K562 (cell line): ENCODE results near the gene ZNF785. TPM values are rescaled to one million over a fixed set of nuclear protein-coding genes. Genes with fewer than 3 reads are reported as not detected.

Experiments used
- ATAC-seq: fragments of 200-7000 bp; cut with Tn5 transposase; 3 replicates; pipeline ENCODE4 v1.9.1; 2020; ENCODE audit warnings: moderate library complexity
- BruUV-seq: library from RNA; stranded (reverse); fragments of 400-500 nt; replicated peaks from 2 replicates; lab custom pipeline; 2021; lab: Mats Ljungman, UMichigan
- CTCF ChIA-PET: fragments of 300-600 bp; formaldehyde crosslinking; extraction: SDS; loops from one replicate; lab custom pipeline; 2021; ENCODE audit warnings: low intra/inter-chr PET ratio; lab: Yijun Ruan, JAX
- POLR2A ChIA-PET: fragments of 300-600, 350-650 bp; sonication (Branson Sonifier 250); formaldehyde crosslinking; extraction: SDS; loops from one replicate; lab custom pipeline; 2021; ENCODE audit warnings: antibody characterized with exemption, inconsistent platforms; lab: Yijun Ruan, JAX
- DNase-seq, 4 experiments: peaks; one replicate each; pipeline versions ENCODE4 v3.0.0 to v3.0.0-alpha.2; 2011 to 2018; ENCODE audit warnings: low spot score in 3 of 4, mixed read lengths in 3 of 4; ENCODE audit errors: extremely low read depth in 1 of 4
- FAIRE-seq: peaks from 2 replicates; lab custom pipeline; 2011; peaks lifted over from hg19 to GRCh38; lab: Jason Lieb, UNC
- H2AFZ ChIP-seq: 2 replicates; pipeline ENCODE4 v1.6.0; 2011; ENCODE audit warnings: low read depth, low read length, control low read depth, inconsistent platforms
- H3K27ac ChIP-seq: fragments of 200-600 bp; 3 replicates; pipeline ENCODE4 v1.8.0; 2011; ENCODE audit warnings: low read depth, mild to moderate bottlenecking, control low read depth, inconsistent platforms, low read length, moderate library complexity, mixed read lengths; ENCODE audit errors: extremely low read depth
- H3K27me3 ChIP-seq, 2 experiments: fragments of 300-600 bp in 1 of 2; 2 replicates in 1 of 2; 3 replicates in 1 of 2; pipeline versions ENCODE4 v1.6.0 to v1.8.0; 2011; ENCODE audit warnings: inconsistent platforms in 2 of 2, low read length in 2 of 2, mild to moderate bottlenecking in 1 of 2, mixed read lengths in 1 of 2, moderate library complexity in 1 of 2; ENCODE audit not compliant: control insufficient read depth in 2 of 2, insufficient read depth in 2 of 2
- H3K36me3 ChIP-seq: fragments of 300-600 bp; 3 replicates; pipeline ENCODE4 v1.8.0; 2011; ENCODE audit warnings: mild to moderate bottlenecking, low read length, inconsistent platforms; ENCODE audit not compliant: control insufficient read depth, insufficient read depth
- H3K4me1 ChIP-seq, 2 experiments: fragments of 200-600 bp in 1 of 2; replicated peaks in 1 of 2; 2 replicates in 1 of 2; 3 replicates in 1 of 2; pipeline versions ENCODE4 v1.5.1 to v1.8.0; 2011; ENCODE audit warnings: inconsistent platforms in 2 of 2, low read length in 2 of 2, mild to moderate bottlenecking in 1 of 2, mixed read lengths in 1 of 2, moderate library complexity in 1 of 2; ENCODE audit not compliant: control insufficient read depth in 2 of 2, insufficient read depth in 2 of 2
- H3K4me2 ChIP-seq: 2 replicates; pipeline ENCODE4 v1.6.1; 2011; ENCODE audit warnings: low read length, control low read depth, inconsistent platforms, mixed read lengths; ENCODE audit not compliant: insufficient read depth
- H3K4me3 ChIP-seq: fragments of 200-600 bp; sonication (generic), shearing (Covaris generic); 2 replicates; pipeline ENCODE4 v1.5.1; 2016; ENCODE audit warnings: control low read depth, inconsistent platforms
- H3K79me2 ChIP-seq: fragments of 200-600 bp; 3 replicates; pipeline ENCODE4 v1.8.0; 2011; ENCODE audit warnings: low read length, inconsistent platforms; ENCODE audit not compliant: control insufficient read depth, insufficient read depth
- H3K9ac ChIP-seq, 2 experiments: 2 replicates each; pipeline versions ENCODE4 v1.6.0 to v1.6.1; 2011; ENCODE audit warnings: low read depth in 2 of 2, low read length in 2 of 2, control low read depth in 1 of 2, inconsistent platforms in 1 of 2, mild to moderate bottlenecking in 1 of 2, mixed read lengths in 1 of 2; ENCODE audit not compliant: insufficient read depth in 1 of 2
- H3K9me1 ChIP-seq: one replicate; pipeline ENCODE4 v1.6.0; 2011; ENCODE audit warnings: inconsistent platforms, mild to moderate bottlenecking, low read length, moderate library complexity; ENCODE audit not compliant: control insufficient read depth, insufficient read depth
- H3K9me3 ChIP-seq: replicated peaks from 2 replicates; pipeline ENCODE4 v1.5.1; 2011; ENCODE audit warnings: low read depth, low read length, inconsistent platforms; ENCODE audit not compliant: control insufficient read depth, insufficient read depth
- H4K20me1 ChIP-seq: replicated peaks from 2 replicates; pipeline ENCODE4 v1.6.1; 2011; ENCODE audit warnings: low read length, inconsistent platforms, mixed read lengths; ENCODE audit not compliant: control insufficient read depth, insufficient read depth
- BRD4 ChIP-seq: fragments of 200-600 bp; sonication (generic); IDR thresholded peaks from 2 replicates; pipeline ENCODE4 v1.6.1; 2017; ENCODE audit warnings: inconsistent platforms
- CREBBP ChIP-seq: IDR thresholded peaks from one replicate; pipeline ENCODE4 v1.6.1; 2012; ENCODE audit warnings: low read depth, mild to moderate bottlenecking, control low read depth, inconsistent platforms, low read length
- E2F4 ChIP-seq: sonication (generic); formaldehyde crosslinking; IDR thresholded peaks from 2 replicates; pipeline ENCODE4 v1.8.0; 2022; ENCODE audit warnings: mild to moderate bottlenecking, low read depth, missing genetic modification reagents
- ETV6 ChIP-seq, 3 experiments: fragments of 150-350 bp in 1 of 3; sonication (generic) in 1 of 3; formaldehyde crosslinking in 1 of 3; IDR thresholded peaks; 2 replicates each; pipeline versions ENCODE4 v1.6.1 to v1.8.0; 2014 to 2022; ENCODE audit warnings: borderline replicate concordance in 2 of 3, low read depth in 2 of 3, antibody characterized with exemption in 1 of 3, low read length in 1 of 3, mild to moderate bottlenecking in 1 of 3, missing genetic modification reagents in 1 of 3
- FIP1L1 ChIP-seq: fragments of 200-400 bp; formaldehyde crosslinking; IDR thresholded peaks from 2 replicates; pipeline ENCODE4 v1.6.1; 2018; ENCODE audit warnings: mild to moderate bottlenecking, low read depth, low read length; ENCODE audit not compliant: poor library complexity, severe bottlenecking
- GMEB1 ChIP-seq: fragments of 250-450 bp; sonication (Bioruptor Pico); IDR thresholded peaks from 2 replicates; pipeline ENCODE4 v1.4.0; 2020; ENCODE audit warnings: mild to moderate bottlenecking
- NCOA1 ChIP-seq: fragments of 450-650 bp; IDR thresholded peaks from 2 replicates; pipeline ENCODE4 v1.6.1; 2016; ENCODE audit warnings: low read depth
- NFATC3 ChIP-seq: fragments of 450-650 bp; IDR thresholded peaks from 2 replicates; pipeline ENCODE4 v1.6.1; 2017; ENCODE audit warnings: mild to moderate bottlenecking
- NR3C1 ChIP-seq: sonication (generic); formaldehyde crosslinking; IDR thresholded peaks from 2 replicates; pipeline ENCODE4 v1.8.1; 2022; ENCODE audit warnings: missing genetic modification reagents
- RBM34 ChIP-seq: fragments of 200-400 bp; formaldehyde crosslinking; IDR thresholded peaks from 2 replicates; pipeline ENCODE4 v1.6.1; 2018; ENCODE audit warnings: low read length, borderline replicate concordance; ENCODE audit not compliant: insufficient read depth
- STAT5B ChIP-seq: fragments of 250-450 bp; sonication (Bioruptor Pico); IDR thresholded peaks from 2 replicates; pipeline ENCODE4 v1.8.0; 2021; ENCODE audit warnings: mild to moderate bottlenecking, inconsistent platforms
- THAP12 ChIP-seq: fragments of 250-450 bp; sonication (Bioruptor Pico); IDR thresholded peaks from 2 replicates; pipeline ENCODE4 v1.9.0; 2021; ENCODE audit warnings: mild to moderate bottlenecking, inconsistent platforms
- USF2 ChIP-seq: sonication (generic); formaldehyde crosslinking; IDR thresholded peaks from 2 replicates; pipeline ENCODE4 v1.5.0; 2020; ENCODE audit warnings: missing genetic modification reagents
- WGBS: fragments of 100-300 bp; shearing (Covaris generic); methylation state at CpG from one replicate; pipeline ENCODE4 v1.1.6; 2016; ENCODE audit warnings: low coverage, mixed read lengths; ENCODE audit not compliant: insufficient coverage; ENCODE audit errors: missing lambda C conversion rate; 5-methylcytosine and 5-hydroxymethylcytosine counted together
- in situ Hi-C: fragments of 300-500 bp; cut with MboI; formaldehyde crosslinking; loops from 4 replicates; pipeline ENCODE4 v1.15.0; 2018; ENCODE audit warnings: inconsistent platforms, mixed read lengths
- intact Hi-C: fragments of 100-400 bp; cut with micrococcal nuclease; formaldehyde crosslinking; loops from 2 replicates; pipeline ENCODE4 v1.14.2; 2022
- polyA plus RNA-seq, 8 experiments: library from polyadenylated mRNA; depleted of rRNA in 4 of 8; stranded (reverse) in 5 of 8; unstranded in 3 of 8; fragments of >200 nt; fragmentation: Nextera tagmentation in 2 of 8; fragmentation: Illumina TruSeq in 1 of 8; extraction: Ambion mirVana in 2 of 8; extraction: Trizol in 1 of 8; gene quantifications; 2 replicates each; pipeline versions ENCODE4 v1.2.1 to v1.2.3, GENCODE V29; 2011 to 2014; ENCODE audit warnings: inconsistent platforms in 1 of 8, missing spikeins in 1 of 8
- total RNA-seq, 7 experiments: library from RNA; depleted of rRNA in 6 of 7; stranded (reverse); fragments of >200 nt in 6 of 7; fragmentation: Illumina TruSeq in 2 of 7; extraction: Trizol in 2 of 7; gene quantifications; 2 replicates each; pipeline versions ENCODE4 v1.2.1 to v1.2.3, GENCODE V29; 2011 to 2021; ENCODE audit warnings: low replicate concordance in 1 of 7

The ZNF785 gene
- total and polyA plus RNA-seq, 9 of the 15 experiments (the other 6 are each of a cell fraction or from before 2014, with no cell fraction given), result 0.64 to 11.0 (median 6.4) TPM

GRCh38 chr16:30555315-30556124 is 30.0 kb downstream of the ZNF785 start:
- H3K9me3 ChIP-seq, result no peaks in the 10 kb centered on the region; the same call in 1 of the 2 replicates
- peaks cover 28% of the 10 kb centered on the region; the same call in 2 of the 3 replicates for H3K36me3 ChIP-seq
- H3K79me2 ChIP-seq, result peaks cover 30% of the 10 kb centered on the region
- ATAC-seq (no peak), FAIRE-seq (no peak), DNase-seq (no peak)
- ChIA-PET CTCF (no interaction called here), POLR2A (interaction anchor here (1.4 to 4.9 kb wide), 2 partner anchors 14 to 28 kb away, joined by 5 to 20 read pairs; no protein-coding TSS in a partner anchor)
- no peak overlapping the region for H3K27ac ChIP-seq
- H3K4me3 ChIP-seq, result no peak overlapping the region
- no peak overlapping the region for H3K9ac ChIP-seq
- no peak overlapping the region for H2AFZ ChIP-seq
- no peak overlapping the region for H3K4me2 ChIP-seq
- in situ Hi-C loops (no loop called here), intact Hi-C loops (no loop called here)
- 98% methylated on average over 36 of the region's 69 CpGs for WGBS
- no peaks in the 10 kb centered on the region for H3K9me1 ChIP-seq
- BruUV-seq, result no TSS peak
- H3K4me1 ChIP-seq, result peaks cover 27 to 58% of the 10 kb centered on the region in 2 experiments; a peak in 4 of 5 replicates
- H4K20me1 ChIP-seq, result no peaks in the 10 kb centered on the region; the same call in 1 of the 2 replicates
- H3K27me3 ChIP-seq, result no peaks in the 10 kb centered on the region
- no peak for TF ChIP-seq GMEB1 (CRISPR knock-in tag)
- no peak for TF ChIP-seq STAT5B (CRISPR knock-in tag)
- TF ChIP-seq ETV6 (IDR thresholded peaks at IDR 0.05; ENCODE audit: borderline replicate concordance in 1 of 2, low read depth in 2 of 2, low read length in 1 of 2), result no peak
- no peak for TF ChIP-seq ETV6 (CRISPR knock-in tag; IDR thresholded peaks at IDR 0.05; ENCODE audit: borderline replicate concordance)
- no peak for TF ChIP-seq NR3C1 (CRISPR knock-in tag)
- no peak for TF ChIP-seq THAP12
- no peak for TF ChIP-seq BRD4
- peak; percentile 21 for TF ChIP-seq FIP1L1
- TF ChIP-seq RBM34, result no peak
- TF ChIP-seq NFATC3, result no peak
- no peak for TF ChIP-seq CREBBP
- TF ChIP-seq NCOA1, result no peak
- TF ChIP-seq E2F4, result no peak
- TF ChIP-seq USF2 (CRISPR knock-in tag), result no peak
